ENCODE data around the gene SAFB2.

SAFB2 gene

DNA sequence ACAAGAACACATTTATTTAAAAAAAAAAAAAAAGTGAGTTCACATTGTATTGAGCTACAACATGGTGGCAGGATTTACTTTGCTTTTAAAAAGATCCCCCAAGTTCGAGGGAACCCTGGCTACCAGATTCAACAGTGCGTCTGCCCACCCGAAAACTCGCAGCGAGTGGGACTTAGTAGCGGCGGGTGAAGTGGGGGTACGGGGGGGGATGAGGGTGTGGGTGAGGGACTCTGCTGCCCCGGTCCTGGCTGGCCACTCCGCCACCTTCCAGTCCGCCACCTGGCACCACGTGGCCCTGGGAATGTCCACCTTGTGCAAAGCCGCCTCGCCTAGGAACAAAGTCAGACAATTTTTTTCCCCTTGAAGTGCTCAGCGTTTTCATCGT, 35.5 kb downstream of the SAFB2 start:
- H3K27ac ChIP-seq = no peak overlapping the region
- no peak overlapping the region for H2AFZ ChIP-seq
- H3K4me2 ChIP-seq (ENCODE audit: low read length) = no peak overlapping the region
- peaks cover 5% of the 10 kb centered on the region for H3K4me1 ChIP-seq
- H3K4me3 ChIP-seq (ENCODE audit: low read depth, low read length) = no peak overlapping the region
- no peak overlapping the region for H3K9ac ChIP-seq
- no peaks in the 10 kb centered on the region for H3K36me3 ChIP-seq (ENCODE audit: control insufficient read depth, insufficient read depth, low read length)
- H3K27me3 ChIP-seq (ENCODE audit: control insufficient read depth, insufficient read depth, low read length) = no peaks in the 10 kb centered on the region
- no peaks in the 10 kb centered on the region for H3K9me3 ChIP-seq (ENCODE audit: control insufficient read depth, low read length)
- peaks cover 9% of the 10 kb centered on the region for H3K79me2 ChIP-seq
- no peak for TF ChIP-seq CTCF (IDR thresholded peaks at IDR 0.05)

DNA sequence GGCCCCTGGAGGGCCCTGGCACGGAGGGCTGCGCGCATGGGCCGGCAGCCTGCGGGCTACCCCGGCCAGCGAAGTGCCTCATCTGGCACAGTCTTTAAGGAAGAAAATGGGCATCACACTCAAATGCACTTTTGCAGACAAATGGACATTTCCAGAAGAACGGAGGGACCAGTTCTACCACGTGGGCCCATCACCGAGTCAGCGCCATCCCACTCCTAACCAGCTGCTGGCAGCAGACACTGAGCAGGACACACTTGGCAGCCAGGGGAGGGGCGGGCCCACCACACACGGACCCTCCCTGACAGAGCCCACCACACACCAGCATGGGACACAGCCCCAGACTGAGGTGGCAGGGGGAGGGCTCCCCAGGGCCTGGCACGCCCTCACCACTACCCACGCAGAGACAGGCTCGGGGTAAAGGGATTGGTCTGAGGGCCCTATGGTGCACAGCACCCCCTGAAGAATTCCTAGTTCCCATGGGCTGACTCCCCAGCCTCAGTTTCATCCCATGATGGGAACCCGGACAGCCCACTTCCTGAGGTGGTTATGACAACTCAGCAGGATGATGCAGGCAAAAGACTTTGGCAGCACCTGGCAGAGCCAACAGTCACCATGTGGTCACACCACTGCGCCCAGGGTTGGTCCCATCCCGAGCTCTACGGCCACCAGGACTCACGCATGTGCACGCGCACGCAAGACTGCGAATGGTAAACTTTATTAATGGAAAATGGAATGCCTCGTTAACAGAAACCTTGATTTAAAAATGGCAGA, 36.1 kb downstream of the SAFB2 start:
- Histone ChIP-seq H3K4me2 (ENCODE audit: low read length) (no peak overlapping the region), H3K4me1 (peaks cover 5% of the 10 kb centered on the region), H3K79me2 (peaks cover 4% of the 10 kb centered on the region), H3K36me3 (ENCODE audit: control insufficient read depth, insufficient read depth, low read length) (no peaks in the 10 kb centered on the region), H2AFZ (no peak overlapping the region), H3K4me3 (ENCODE audit: low read depth, low read length) (no peak overlapping the region), H3K9me3 (ENCODE audit: control insufficient read depth, low read length) (no peaks in the 10 kb centered on the region), H3K27me3 (ENCODE audit: control insufficient read depth, insufficient read depth, low read length) (no peaks in the 10 kb centered on the region), H3K27ac (no peak overlapping the region), H3K9ac (no peak overlapping the region)
- TF ChIP-seq CTCF (IDR thresholded peaks at IDR 0.05) = no peak

DNA sequence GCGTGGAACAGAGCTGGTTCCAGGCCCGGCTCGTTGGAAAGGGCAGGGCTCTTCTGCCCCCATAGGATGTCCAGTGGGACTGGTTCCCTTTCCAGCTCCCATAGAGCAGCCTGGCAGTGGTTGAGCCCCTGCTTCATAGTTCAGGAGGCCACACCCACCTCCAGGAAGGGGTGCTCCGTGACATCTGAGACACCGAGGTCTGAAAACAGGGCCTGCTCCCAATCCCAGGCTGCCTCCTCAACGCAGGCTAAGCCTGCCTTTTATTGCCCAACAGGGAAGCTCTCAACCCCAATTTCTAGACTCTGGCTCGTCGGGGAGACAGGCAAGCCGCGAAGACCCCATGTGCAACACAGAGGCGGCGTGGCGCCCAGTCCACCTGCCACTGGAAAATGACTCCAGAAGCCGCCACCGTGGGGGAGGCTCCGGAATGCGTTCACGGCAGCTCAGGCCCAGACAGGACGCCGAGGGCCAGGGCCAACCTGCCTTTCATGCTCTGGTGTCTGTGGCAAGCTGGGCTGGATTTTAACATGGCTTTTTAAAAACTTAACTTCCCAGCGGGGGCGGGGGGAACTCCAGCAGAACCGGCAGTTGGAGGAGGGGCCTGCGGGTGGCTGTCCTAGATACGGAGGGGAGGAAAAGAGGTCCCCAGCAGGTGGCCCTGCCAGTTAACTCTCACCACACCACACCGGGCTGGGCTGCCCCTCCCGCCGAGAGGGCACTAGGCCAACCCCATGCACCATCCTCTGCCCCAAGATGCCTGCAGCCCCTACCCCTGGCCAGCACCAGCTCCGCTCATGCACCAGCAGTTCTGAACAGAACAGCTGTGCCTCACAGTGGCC, 36.9 kb downstream of the SAFB2 start:
- Histone ChIP-seq H3K27ac (no peak overlapping the region), H3K9ac (no peak overlapping the region), H3K79me2 (peaks cover 4% of the 10 kb centered on the region), H3K36me3 (ENCODE audit: control insufficient read depth, insufficient read depth, low read length) (no peaks in the 10 kb centered on the region), H3K4me1 (peaks cover 5% of the 10 kb centered on the region), H3K9me3 (ENCODE audit: control insufficient read depth, low read length) (no peaks in the 10 kb centered on the region), H2AFZ (no peak overlapping the region), H3K4me2 (ENCODE audit: low read length) (no peak overlapping the region), H3K4me3 (ENCODE audit: low read depth, low read length) (no peak overlapping the region), H3K27me3 (ENCODE audit: control insufficient read depth, insufficient read depth, low read length) (no peaks in the 10 kb centered on the region)
- TF ChIP-seq CTCF (IDR thresholded peaks at IDR 0.05) = no peak

GRCh38 chr19:5580161-5580571, 42.4 kb downstream of the SAFB2 start:
- H3K9me3 ChIP-seq (ENCODE audit: control insufficient read depth, low read length) = no peaks in the 10 kb centered on the region
- H3K79me2 ChIP-seq = no peaks in the 10 kb centered on the region
- no peak overlapping the region for H3K27ac ChIP-seq
- H3K36me3 ChIP-seq (ENCODE audit: control insufficient read depth, insufficient read depth, low read length) = no peaks in the 10 kb centered on the region
- no peaks in the 10 kb centered on the region for H3K27me3 ChIP-seq (ENCODE audit: control insufficient read depth, insufficient read depth, low read length)
- H2AFZ ChIP-seq = no peak overlapping the region
- H3K4me2 ChIP-seq (ENCODE audit: low read length) = no peak overlapping the region
- H3K4me3 ChIP-seq (ENCODE audit: low read depth, low read length) = no peak overlapping the region
- TF ChIP-seq CTCF (IDR thresholded peaks at IDR 0.05) = no peak
- H3K4me1 ChIP-seq = peaks cover 3% of the 10 kb centered on the region
- no peak overlapping the region for H3K9ac ChIP-seq
